Activated T-cell treated with anti-CD3 and anti-CD28 coated beads, Interleukin-2, amount 50 U/mL, for 72 hours (primary cell): ENCODE measurements around the gene PLTP. TPM values are rescaled to one million over a fixed set of nuclear protein-coding genes. Genes with fewer than 3 reads are reported as not detected.

Experiments
- ATAC-seq, 2 donors: fragments of 150-1000 bp; cut with Tn5 transposase; replicated peaks in 1 of 2; 2 replicates each; pipeline ENCODE4 v1.10.0; 2021; ENCODE audit warnings: moderate library complexity in 2 of 2, mild to moderate bottlenecking in 1 of 2
- DNase-seq, 2 donors: peaks; one replicate each; pipeline ENCODE4 v3.0.0; 2021 to 2022; ENCODE audit warnings: mixed read lengths in 1 of 2
- H3K27ac Mint-ChIP-seq: one replicate; pipeline ENCODE4 v1.8.0; 2022; ENCODE audit warnings: mild to moderate bottlenecking, moderate library complexity, mixed read lengths
- H3K27me3 Mint-ChIP-seq: one replicate; pipeline ENCODE4 v1.8.0; 2022; ENCODE audit warnings: low read depth, mixed read lengths
- H3K36me3 Mint-ChIP-seq, 2 donors: one replicate each; pipeline ENCODE4 v1.8.0; 2022; ENCODE audit warnings: mixed read lengths in 2 of 2, mild to moderate bottlenecking in 1 of 2; ENCODE audit not compliant: insufficient read depth in 2 of 2
- H3K4me1 Mint-ChIP-seq: one replicate; pipeline ENCODE4 v1.8.0; 2022; ENCODE audit warnings: low read depth, mixed read lengths
- H3K4me3 Mint-ChIP-seq, 2 donors: one replicate each; pipeline ENCODE4 v1.8.0; 2022; ENCODE audit warnings: mild to moderate bottlenecking in 2 of 2, mixed read lengths in 2 of 2, moderate library complexity in 2 of 2
- H3K9me3 Mint-ChIP-seq, 2 donors: one replicate each; pipeline ENCODE4 v1.8.0; 2022; ENCODE audit warnings: mixed read lengths in 2 of 2
- total RNA-seq, 2 donors: library from RNA; stranded (reverse); gene quantifications; one replicate each; pipeline ENCODE4 v1.2.3, GENCODE V29; 2022

PLTP gene
- total RNA-seq, 2 donors from 2014 or later = 8.9 to 18.0 TPM

DNA sequence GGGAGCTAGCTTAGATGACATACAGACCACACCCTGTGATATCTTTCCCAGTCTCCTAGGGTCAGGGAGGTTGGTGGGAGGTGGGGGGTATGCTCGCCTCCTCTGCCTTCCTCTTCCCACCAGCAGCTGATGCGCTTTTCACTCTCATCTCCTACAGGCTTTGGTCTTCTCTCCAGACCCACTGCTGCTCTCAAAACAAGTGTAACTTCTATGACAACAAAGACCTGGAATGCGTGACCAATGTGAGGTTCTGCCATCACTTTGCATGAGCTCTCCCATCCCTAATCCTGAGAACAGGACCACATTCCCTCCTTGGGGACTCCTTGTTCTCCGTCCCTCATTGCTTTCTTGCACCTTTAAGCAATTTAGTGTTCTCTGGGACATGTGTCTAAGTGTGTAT is 18.1 kb downstream of the PLTP start:
- no peaks in the 10 kb centered on the region for H3K27me3 Mint-ChIP-seq
- peaks cover 22% of the 10 kb centered on the region for H3K4me1 Mint-ChIP-seq
- H3K9me3 Mint-ChIP-seq = no peaks in the 10 kb centered on the region
- peaks cover 0 to 2% of the 10 kb centered on the region in 2 donors for H3K36me3 Mint-ChIP-seq
- ATAC-seq = no peak
- DNase-seq = no peak
- H3K4me3 Mint-ChIP-seq = peak overlapping the region in 1 of 2 donors; percentile 13
- H3K27ac Mint-ChIP-seq = no peak overlapping the region

DNA sequence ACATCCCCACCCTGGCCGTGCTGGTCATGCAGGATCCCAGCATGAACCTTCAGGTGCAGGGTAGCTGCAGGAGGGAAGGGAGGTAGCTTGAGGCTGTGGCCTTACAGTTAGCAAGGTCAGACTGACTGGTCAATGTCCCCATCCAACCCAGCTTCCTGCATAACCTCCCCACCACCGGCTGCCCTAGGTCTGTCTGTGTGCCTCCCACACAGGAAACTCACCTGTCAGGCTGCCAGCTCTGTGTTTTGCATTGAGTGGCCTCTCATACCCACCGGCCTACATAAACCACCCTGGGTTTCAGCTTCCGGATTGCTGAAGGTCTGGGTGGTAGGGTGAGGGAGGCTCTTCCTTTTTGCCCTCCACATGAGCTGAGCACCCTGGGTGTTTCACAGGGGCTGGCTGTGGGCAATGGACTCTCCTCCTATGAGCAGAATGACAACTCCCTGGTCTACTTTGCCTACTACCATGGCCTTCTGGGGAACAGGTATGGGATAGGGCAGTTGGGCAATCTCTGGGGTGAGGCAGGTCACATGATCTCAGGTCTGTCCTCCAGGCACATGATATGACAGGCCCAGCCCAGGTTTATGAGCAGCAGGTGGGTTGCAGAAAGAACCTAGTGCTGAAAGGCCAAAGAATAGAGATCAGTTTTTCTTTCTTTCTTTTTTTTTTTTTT is 19.0 kb downstream of the PLTP start:
- H3K9me3 Mint-ChIP-seq = no peaks in the 10 kb centered on the region
- H3K27ac Mint-ChIP-seq = peak overlapping the region; percentile 30
- peak; percentile 37 to 54 for DNase-seq
- H3K4me3 Mint-ChIP-seq = peak overlapping the region; percentile 94
- peak; percentile 34 to 47 for ATAC-seq
- peaks cover 0 to 2% of the 10 kb centered on the region in 2 donors for H3K36me3 Mint-ChIP-seq
- peaks cover 22% of the 10 kb centered on the region for H3K4me1 Mint-ChIP-seq
- H3K27me3 Mint-ChIP-seq = no peaks in the 10 kb centered on the region

DNA sequence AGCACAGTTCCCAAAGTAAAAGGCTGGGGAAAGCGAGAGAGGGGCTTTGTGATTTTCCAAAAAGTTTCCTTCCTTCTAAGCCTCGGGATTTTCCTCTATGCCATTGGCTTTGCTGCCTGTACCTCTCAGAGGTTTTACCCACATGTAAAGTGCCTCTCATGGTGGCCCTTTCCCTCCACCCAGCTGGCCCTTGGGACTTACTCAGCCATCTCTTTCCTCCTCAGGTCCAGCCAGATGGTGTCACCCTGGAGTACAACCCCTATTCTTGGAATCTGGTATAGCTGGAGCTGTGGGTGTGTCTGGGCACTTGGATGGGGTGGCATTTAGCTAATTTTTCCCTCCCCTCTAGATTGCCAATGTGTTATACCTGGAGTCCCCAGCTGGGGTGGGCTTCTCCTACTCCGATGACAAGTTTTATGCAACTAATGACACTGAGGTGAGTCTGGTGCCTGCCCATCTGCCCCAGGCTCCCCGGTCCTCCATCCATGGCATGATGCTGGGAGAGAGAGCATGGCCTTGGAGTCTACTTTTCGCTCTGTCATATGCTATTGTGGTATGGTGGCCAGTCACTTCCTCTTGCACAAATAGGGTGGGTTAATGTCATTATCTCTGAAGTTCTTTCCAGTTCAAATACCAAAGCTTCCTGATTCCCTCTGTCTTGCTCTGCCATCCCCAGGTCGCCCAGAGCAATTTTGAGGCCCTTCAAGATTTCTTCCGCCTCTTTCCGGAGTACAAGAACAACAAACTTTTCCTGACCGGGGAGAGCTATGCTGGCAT is 19.7 kb downstream of the PLTP start:
- H3K27me3 Mint-ChIP-seq = no peaks in the 10 kb centered on the region
- peaks cover 22% of the 10 kb centered on the region for H3K4me1 Mint-ChIP-seq
- peak overlapping the region; percentile 30 for H3K27ac Mint-ChIP-seq
- H3K36me3 Mint-ChIP-seq = peaks cover 0 to 2% of the 10 kb centered on the region in 2 donors
- ATAC-seq = no peak
- DNase-seq = no peak
- H3K9me3 Mint-ChIP-seq = no peaks in the 10 kb centered on the region
- peak overlapping the region; percentile 94 for H3K4me3 Mint-ChIP-seq

DNA sequence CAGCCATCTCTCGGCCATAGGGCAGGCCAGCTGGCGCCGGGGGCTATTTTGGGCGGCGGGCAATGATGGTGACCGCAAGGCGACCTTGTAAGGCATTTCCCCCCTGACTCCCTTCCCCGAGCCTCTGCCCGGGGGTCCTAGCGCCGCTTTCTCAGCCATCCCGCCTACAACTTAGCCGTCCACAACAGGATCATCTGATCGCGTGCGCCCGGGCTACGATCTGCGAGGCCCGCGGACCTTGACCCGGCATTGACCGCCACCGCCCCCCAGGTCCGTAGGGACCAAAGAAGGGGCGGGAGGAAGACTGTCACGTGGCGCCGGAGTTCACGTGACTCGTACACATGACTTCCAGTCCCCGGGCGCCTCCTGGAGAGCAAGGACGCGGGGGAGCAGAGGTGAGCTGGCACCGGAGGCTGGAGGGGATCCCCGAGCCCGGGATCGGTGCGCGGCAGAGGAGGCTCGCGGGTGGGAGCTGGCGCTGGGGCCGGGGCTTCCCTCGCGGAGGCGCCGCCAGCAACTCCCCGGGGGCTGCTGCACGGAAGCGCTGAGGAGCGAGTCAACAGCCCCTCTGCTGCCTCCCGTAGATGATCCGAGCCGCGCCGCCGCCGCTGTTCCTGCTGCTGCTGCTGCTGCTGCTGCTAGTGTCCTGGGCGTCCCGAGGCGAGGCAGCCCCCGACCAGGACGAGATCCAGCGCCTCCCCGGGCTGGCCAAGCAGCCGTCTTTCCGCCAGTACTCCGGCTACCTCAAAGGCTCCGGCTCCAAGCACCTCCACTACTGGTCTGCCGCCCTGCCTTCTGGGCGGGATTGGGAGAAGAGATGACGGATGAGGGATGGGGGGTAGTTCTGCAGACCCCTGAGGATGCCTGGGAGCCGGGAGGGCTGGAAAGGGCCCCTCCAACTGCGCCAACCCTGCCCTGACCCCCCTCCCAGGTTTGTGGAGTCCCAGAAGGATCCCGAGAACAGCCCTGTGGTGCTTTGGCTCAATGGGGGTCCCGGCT is 20.7 kb downstream of the PLTP start, which contains the start of the genes CTSA and NEURL2:
Gene CTSA, plus strand, starts transcription at position 351 of the 999 bp plus-strand sequence. Its CDS starts 234 bp downstream, at position 585.
Gene NEURL2, minus strand, starts transcription at position 224 of the 999 bp plus-strand sequence. Its CDS starts 217 bp downstream, at position 7.
- H3K36me3 Mint-ChIP-seq = peaks cover 0 to 2% of the 10 kb centered on the region in 2 donors
- DNase-seq (peak; percentile 87 to 92), ATAC-seq (peak; percentile 84)
- peak within 1 kb of the TSS; percentile 82 for H3K27ac Mint-ChIP-seq
- H3K27me3 Mint-ChIP-seq = no peaks in the 10 kb centered on the region
- peaks cover 22% of the 10 kb centered on the region for H3K4me1 Mint-ChIP-seq
- no peaks in the 10 kb centered on the region for H3K9me3 Mint-ChIP-seq
- peak within 1 kb of the TSS; percentile 94 for H3K4me3 Mint-ChIP-seq

DNA sequence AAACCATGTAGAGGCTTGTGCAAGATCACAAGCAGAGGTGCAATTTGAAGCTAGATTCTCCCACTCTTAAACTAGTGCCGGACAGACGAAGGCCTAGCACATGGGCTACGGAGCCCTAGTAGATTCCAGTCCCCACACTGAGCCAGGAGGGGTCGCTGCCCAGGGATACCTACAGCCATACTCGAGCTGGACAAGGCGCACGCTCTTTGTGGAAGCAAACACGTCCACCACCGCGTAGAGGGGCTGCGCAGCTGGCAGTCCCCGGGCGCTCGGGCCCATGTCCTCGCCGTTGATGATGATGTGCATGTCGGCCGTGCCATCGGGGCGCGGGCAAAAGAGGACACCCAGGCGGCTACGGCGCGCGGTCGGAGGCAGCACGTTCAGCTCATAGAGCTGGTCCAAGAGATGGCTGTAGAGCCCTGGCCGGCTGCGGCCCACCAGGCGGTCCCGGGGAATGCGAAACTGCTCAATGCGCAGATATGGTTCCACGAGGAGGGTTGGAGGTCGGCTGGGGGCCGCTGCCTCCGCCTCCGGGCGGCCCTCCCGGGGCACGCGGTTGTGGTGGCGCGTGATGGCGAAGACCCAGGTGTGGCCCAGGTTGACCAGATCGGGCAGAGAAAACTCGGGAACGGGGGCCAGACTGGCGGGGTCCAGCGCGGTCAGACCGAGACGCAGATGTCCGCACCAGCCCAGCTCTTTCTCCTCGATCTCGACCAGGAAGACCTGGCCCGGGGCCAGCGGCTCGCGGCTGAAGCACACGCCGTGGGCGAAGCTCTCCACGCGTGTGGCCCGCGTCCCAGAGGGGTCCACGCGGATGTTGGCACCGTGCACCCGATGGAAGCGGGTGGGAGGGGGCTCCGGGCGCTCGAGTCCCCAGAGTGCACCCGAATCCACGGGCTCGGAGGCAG is 21.6 kb downstream of the PLTP start:
- H3K36me3 Mint-ChIP-seq = peaks cover 0 to 2% of the 10 kb centered on the region in 2 donors
- peak; percentile 53 to 63 for ATAC-seq

DNA sequence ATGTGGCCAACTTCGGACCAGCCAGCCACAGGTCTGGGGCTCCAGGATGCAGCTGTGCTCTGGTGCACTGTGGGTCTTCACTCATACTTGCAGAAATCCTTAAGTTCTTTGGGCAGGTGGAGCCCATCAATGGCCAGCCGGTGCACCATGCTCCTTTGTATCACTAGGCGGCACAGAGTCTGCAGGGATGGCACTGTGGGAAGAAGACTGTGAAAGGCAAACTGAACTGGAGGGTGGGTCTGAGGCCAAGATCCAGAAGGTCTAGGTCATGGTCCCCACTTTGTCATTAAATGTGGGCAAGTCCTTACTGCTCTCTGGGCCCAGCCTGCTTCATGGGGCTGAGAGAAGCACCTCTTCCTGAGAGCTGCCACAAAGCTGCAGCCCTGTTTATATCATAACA is 23.3 kb downstream of the PLTP start:
- ATAC-seq (no peak), DNase-seq (no peak)
- Mint-ChIP-seq H3K27ac (no peak overlapping the region), H3K4me3 (no peak overlapping the region), H3K9me3 (no peaks in the 10 kb centered on the region), H3K36me3 (peaks cover 0 to 3% of the 10 kb centered on the region in 2 donors), H3K4me1 (peaks cover 42% of the 10 kb centered on the region), H3K27me3 (no peaks in the 10 kb centered on the region)

More for the DNA sequence above, 21.6 kb downstream of the PLTP start:
- Mint-ChIP-seq H3K27ac (peak overlapping the region; percentile 82), H3K9me3 (no peaks in the 10 kb centered on the region), H3K27me3 (no peaks in the 10 kb centered on the region), H3K4me1 (peaks cover 29% of the 10 kb centered on the region), H3K4me3 (peak overlapping the region; percentile 94)
- peak; percentile 66 to 67 for DNase-seq

DNA sequence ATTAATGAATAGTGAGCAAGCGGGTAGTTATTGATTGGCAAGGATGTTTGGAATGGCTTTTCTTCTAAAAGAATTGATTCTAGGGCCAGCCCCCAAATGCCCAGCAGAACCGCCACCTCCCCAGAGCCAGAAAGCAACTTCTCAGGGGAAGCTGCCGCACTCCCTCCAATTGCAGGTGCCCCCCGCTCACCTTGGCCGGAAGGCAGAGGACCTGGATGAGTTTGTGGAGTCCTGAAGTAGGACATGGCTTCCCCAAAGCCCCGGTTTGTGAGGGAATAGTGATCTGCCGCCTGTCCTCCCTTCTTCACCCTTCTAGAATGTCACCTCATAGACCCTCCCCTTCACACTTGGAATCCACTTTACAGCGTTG is 24.6 kb downstream of the PLTP start, which contains the start of gene SPATA25:
Gene SPATA25, minus strand, starts transcription at position 277 of the 370 bp plus-strand sequence. Its CDS starts 32 bp downstream, at position 245.
- peaks cover 2 to 3% of the 10 kb centered on the region in 2 donors for H3K36me3 Mint-ChIP-seq
- peak within 1 kb of the TSS in 1 of 2 donors; percentile 31 for H3K4me3 Mint-ChIP-seq
- DNase-seq = no peak
- H3K9me3 Mint-ChIP-seq = no peaks in the 10 kb centered on the region
- H3K4me1 Mint-ChIP-seq = peaks cover 49% of the 10 kb centered on the region
- no peak within 1 kb of the TSS for H3K27ac Mint-ChIP-seq
- no peaks in the 10 kb centered on the region for H3K27me3 Mint-ChIP-seq
- ATAC-seq = no peak

DNA sequence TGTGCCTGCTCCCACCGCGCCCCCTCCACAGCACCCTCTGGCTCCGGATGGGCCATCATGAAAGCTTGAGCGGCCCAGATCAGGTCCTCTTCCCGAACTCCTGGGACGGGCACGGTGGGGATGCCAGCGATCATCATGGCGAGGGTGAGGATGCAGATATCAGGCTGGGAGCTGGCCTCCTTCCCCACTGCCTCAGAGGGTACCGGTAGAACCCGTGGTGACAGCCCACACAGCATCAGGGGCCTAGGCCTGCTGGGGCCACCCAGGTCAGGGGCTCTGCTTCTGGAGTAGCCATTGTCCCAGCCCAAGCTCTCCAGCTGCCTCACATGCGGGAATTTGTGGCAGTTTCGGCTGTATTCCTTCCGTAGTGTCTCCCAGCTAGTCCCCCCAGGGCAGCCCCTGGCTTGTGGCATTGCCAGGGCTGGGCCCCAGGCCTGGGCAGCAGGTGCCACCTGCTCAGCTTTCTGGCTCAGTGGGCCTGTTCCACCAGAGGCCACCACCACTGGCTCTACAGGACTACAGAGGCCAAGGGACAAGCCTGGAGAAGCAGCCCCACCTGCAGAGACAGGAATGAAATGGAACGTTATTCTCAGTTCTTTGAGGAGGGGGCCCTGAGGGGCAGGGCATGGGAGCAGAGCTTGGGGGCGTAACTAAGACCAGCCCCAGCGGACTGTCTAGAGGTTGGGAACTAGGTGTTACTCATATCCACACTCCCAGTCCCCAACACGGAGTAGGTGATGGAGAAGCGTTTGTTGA is 25.2 kb downstream of the PLTP start:
- no peak overlapping the region for H3K27ac Mint-ChIP-seq
- ATAC-seq = no peak
- H3K27me3 Mint-ChIP-seq = no peaks in the 10 kb centered on the region
- DNase-seq = no peak
- no peaks in the 10 kb centered on the region for H3K9me3 Mint-ChIP-seq
- peaks cover 49% of the 10 kb centered on the region for H3K4me1 Mint-ChIP-seq
- peak overlapping the region in 1 of 2 donors; percentile 31 for H3K4me3 Mint-ChIP-seq
- H3K36me3 Mint-ChIP-seq = peaks cover 2 to 3% of the 10 kb centered on the region in 2 donors

DNA sequence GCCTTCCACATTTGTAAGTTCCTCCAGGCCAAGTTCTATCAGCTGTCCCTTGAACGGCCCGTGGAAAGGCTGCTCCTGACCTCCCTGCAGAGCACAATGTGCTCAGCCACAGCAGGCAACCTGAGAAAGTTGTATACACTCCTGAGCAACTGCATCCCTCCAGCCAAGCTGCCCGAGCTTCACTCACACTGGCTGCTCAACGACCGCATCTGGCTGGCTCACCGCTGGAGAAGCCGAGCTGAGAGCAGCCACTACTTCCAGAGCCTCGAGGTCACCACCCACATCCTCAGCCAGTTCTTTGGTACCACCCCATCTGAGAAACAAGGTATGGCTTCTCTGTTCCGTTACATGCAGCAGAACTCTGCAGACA is 28.9 kb downstream of the PLTP start:
- DNase-seq (no peak), ATAC-seq (no peak)
- Mint-ChIP-seq H3K27ac (no peak overlapping the region), H3K36me3 (peaks cover 2 to 5% of the 10 kb centered on the region in 2 donors), H3K9me3 (no peaks in the 10 kb centered on the region), H3K4me3 (peak overlapping the region in 1 of 2 donors; percentile 36), H3K27me3 (no peaks in the 10 kb centered on the region), H3K4me1 (peaks cover 49% of the 10 kb centered on the region)

DNA sequence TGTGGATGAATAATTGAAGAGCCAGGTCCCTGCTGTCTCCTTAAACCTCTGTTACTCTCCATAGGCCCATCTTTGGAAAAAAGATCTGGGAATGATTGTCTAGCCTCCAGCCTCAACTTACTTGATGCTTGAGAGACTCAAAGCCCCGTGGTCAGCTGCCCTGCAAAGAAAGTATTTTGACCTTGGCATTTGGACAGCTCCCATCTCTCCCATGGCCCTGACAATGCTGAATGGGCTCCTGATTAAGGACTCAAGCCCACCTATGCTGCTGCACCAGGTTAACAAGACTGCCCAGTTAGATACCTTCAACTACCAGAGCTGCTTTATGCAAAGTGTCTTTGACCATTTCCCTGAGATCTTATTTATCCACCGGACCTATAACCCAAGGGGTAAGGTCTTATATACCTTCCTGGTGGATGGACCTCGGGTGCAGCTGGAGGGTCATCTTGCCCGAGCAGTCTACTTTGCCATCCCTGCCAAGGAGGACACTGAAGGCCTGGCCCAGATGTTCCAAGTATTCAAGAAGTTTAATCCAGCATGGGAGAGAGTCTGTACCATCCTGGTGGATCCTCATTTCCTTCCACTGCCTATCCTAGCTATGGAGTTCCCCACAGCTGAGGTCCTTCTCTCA is 29.4 kb downstream of the PLTP start:
- no peak for DNase-seq
- H3K27ac Mint-ChIP-seq = peak overlapping the region; percentile 80

More for the DNA sequence above, 29.4 kb downstream of the PLTP start:
- ATAC-seq = no peak
- Mint-ChIP-seq H3K9me3 (no peaks in the 10 kb centered on the region), H3K4me1 (peaks cover 49% of the 10 kb centered on the region), H3K4me3 (peak overlapping the region; percentile 61 to 77), H3K36me3 (peaks cover 2 to 5% of the 10 kb centered on the region in 2 donors), H3K27me3 (no peaks in the 10 kb centered on the region)
